ENCODE results near the gene COL18A1. TPM values are rescaled to one million over a fixed set of nuclear protein-coding genes. Genes with fewer than 3 reads are reported as not detected.

The COL18A1 gene
- total RNA-seq, 1 experiment from 2014 or later, result 676 TPM

GRCh38 chr21:45518742-45519141 lies 113.8 kb downstream of the COL18A1 start:
- peaks cover 6% of the 10 kb centered on the region; the same call in 1 of the 2 replicates for H3K4me1 ChIP-seq (ENCODE audit: control insufficient read depth, insufficient read depth, low read length)
- H3K4me3 ChIP-seq (ENCODE audit: low read depth in 2 of 2, low read length in 2 of 2), result no peak overlapping the region
- ChIA-PET POLR2A (no interaction called here), CTCF (no interaction called here)
- TF ChIP-seq TCF7L2 (IDR thresholded peaks at IDR 0.05; ENCODE audit: low read depth, low read length), result no peak
- no peak for TF ChIP-seq CTCF (IDR thresholded peaks at IDR 0.05)
- no peak for TF ChIP-seq POLR2AphosphoS5 (IDR thresholded peaks at IDR 0.05; ENCODE audit: low read depth, low read length)
- no peak for TF ChIP-seq REST (IDR thresholded peaks at IDR 0.05; ENCODE audit: insufficient read depth in 1 of 2, low read depth in 2 of 2, low read length in 1 of 2)
- no peak for TF ChIP-seq SIN3A (IDR thresholded peaks at IDR 0.05; ENCODE audit: borderline replicate concordance, insufficient read depth, low read depth, low read length)
- H3K27me3 ChIP-seq (ENCODE audit: control insufficient read depth, insufficient read depth, low read length), result no peaks in the 10 kb centered on the region
- no TSS peak for BruUV-seq (replicated peaks)
- DNase-seq (ENCODE audit: low read depth, low spot score) (no peak), ATAC-seq (no peak)
- peaks cover 14% of the 10 kb centered on the region for H3K9me3 ChIP-seq (ENCODE audit: control insufficient read depth, insufficient read depth, low read depth, low read length)
- in situ Hi-C loops (cut with HindIII; ENCODE audit: low pct_unique_long_range_greater_than_20kb, low sequenced_read_pairs), result no loop called here
- H3K36me3 ChIP-seq (ENCODE audit: control insufficient read depth, insufficient read depth, low read length), result no peaks in the 10 kb centered on the region
- H3K27ac ChIP-seq (ENCODE audit: low read length), result no peak overlapping the region
- intact Hi-C loops (cut with micrococcal nuclease; ENCODE audit: unreplicated experiment), result no loop called here

DNA sequence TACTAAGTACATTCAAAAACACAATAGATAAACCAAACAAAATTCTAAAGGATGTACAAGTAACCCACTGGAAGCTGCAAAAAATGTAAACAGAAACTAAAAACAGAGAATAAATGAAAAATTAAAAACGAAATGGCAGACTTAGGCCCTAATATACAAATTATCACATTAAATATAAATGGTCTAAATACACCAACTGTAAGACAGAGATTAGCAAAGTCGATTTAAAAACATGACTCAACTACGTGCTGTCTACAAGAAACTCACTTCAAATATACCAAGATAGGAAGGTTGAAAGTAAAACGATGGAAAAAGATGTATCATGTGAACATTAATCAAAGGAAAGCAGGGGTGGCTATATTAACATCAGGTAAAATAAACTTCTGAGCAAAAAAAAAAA lies 114.2 kb downstream of the COL18A1 start:
- Histone ChIP-seq H3K36me3 (ENCODE audit: control insufficient read depth, insufficient read depth, low read length) (no peaks in the 10 kb centered on the region), H3K4me3 (ENCODE audit: low read depth in 2 of 2, low read length in 2 of 2) (no peak overlapping the region), H3K27ac (ENCODE audit: low read length) (no peak overlapping the region), H3K4me1 (ENCODE audit: control insufficient read depth, insufficient read depth, low read length) (0 out of 2 replicates have a peak, but pooled peaks cover 4% of the 10 kb centered on the region), H3K9me3 (ENCODE audit: control insufficient read depth, insufficient read depth, low read depth, low read length) (peaks cover 14% of the 10 kb centered on the region), H3K27me3 (ENCODE audit: control insufficient read depth, insufficient read depth, low read length) (no peaks in the 10 kb centered on the region)
- ATAC-seq, result no peak
- CTCF ChIA-PET, result no interaction called here
- intact Hi-C loops (cut with micrococcal nuclease; ENCODE audit: unreplicated experiment), result no loop called here
- POLR2A ChIA-PET, result no interaction called here
- in situ Hi-C loops (cut with HindIII; ENCODE audit: low pct_unique_long_range_greater_than_20kb, low sequenced_read_pairs), result no loop called here
- no TSS peak for BruUV-seq (replicated peaks)
- DNase-seq (ENCODE audit: low read depth, low spot score), result no peak
- TF ChIP-seq SIN3A (IDR thresholded peaks at IDR 0.05; ENCODE audit: borderline replicate concordance, insufficient read depth, low read depth, low read length) (no peak), TCF7L2 (IDR thresholded peaks at IDR 0.05; ENCODE audit: low read depth, low read length) (no peak), REST (IDR thresholded peaks at IDR 0.05; ENCODE audit: insufficient read depth in 1 of 2, low read depth in 2 of 2, low read length in 1 of 2) (no peak), POLR2AphosphoS5 (IDR thresholded peaks at IDR 0.05; ENCODE audit: low read depth, low read length) (no peak), CTCF (IDR thresholded peaks at IDR 0.05) (no peak)

Data from Panc1 (cell line).